Stimulated activated CD4-positive, alpha-beta T cell treated with anti-CD3 and anti-CD28 coated beads, Interleukin-4, amount 100 ng/mL, for 4 hours (primary cell): Measurements from ENCODE around the gene MYDGF.

ENCODE experiments used
- DNase-seq, 2 experiments: peaks; one replicate each; pipeline ENCODE4 v3.0.0-alpha.2; 2020

The MYDGF gene

DNA sequence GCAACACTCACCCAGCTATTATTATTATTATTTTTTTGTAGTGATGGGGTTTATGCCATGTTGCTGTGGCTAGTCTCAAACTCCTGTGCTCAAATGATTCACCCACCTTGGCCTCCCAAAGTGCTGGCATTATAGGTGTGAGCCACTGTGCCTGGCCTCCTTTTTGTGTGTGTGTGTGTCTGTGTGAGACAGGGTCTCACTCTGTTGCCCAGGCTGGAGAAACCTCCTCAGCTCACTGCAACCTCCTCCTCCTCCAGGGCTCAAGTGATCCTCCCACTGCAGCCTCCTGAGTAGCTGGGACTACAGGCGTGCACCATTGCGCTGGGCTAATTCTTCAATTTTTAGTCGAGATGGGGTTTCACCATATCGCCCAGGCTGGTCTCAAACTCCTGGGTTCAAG lies 3.6 kb upstream of the MYDGF start:
- DNase-seq, result no peak

DNA sequence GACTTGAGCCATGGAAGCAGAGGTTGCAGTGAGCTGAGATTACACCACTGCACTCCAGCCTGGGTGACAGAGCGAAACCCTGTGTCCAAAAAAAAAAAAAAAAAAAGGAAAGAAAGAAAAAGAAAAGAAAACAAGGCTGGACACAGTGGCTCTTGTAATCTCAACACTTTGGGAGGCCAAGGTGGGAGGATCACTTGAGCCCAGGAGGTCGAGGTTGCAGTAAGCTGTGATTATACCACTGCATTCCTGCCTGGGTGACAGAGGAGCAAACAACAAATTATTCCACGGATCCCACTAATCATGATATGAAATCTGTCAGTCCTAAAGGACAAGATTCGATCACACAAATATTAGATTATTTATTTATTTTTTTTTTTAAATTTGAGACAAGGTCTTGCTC lies 3.1 kb upstream of the MYDGF start:
- DNase-seq, result no peak

DNA sequence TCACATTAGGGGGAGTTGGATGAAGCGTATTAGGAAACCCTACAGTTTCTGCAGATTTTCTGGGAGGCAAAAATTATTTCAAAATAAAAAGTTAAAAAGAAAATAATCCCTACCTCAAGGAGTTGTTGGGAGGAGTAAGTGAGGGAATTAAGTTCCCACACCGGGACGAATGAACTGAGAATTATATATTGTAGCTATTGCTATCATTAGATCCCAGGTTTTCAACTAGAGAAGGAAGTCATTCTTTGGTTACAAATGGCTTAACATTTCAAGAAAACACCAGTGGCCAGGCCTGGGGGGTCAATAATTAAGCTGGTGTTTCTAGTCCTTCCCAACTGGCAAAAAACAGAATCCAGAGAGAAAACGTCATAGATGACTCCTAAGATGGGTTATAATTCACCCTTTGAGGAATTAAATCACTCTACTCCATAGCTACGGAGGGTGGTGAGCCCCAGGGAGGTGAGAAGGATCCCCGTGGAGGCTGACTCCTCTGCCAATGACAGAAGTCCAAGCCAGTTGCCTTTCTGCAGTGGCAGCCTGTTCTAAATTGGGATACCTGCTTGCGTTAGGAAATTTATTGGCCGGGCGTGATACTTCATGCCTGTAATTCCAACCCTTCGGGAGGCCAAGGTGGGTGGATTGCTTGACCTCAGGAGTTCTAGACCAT lies 1.2 kb upstream of the MYDGF start:
- no peak for DNase-seq

DNA sequence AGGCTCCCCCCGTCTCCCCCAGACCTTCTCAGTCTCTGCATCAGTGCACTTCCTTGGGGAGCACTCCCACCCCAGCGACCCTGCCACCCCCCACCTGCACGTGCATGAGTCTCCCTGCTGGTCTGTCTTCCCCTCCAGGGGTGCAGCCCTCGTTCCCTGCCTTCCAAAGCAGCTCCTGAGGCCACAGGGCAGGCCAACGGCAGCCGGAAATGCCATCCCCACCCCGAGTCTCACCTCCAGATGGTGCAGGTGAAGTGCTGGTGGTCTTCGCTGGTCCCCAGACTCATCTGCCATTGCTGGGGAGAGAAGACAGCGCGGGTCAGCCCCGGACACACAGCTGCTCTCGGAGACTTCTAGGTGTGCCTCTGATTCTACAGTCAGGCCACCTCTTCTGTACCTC lies 5.5 kb downstream of the MYDGF start:
- no peak for DNase-seq

DNA sequence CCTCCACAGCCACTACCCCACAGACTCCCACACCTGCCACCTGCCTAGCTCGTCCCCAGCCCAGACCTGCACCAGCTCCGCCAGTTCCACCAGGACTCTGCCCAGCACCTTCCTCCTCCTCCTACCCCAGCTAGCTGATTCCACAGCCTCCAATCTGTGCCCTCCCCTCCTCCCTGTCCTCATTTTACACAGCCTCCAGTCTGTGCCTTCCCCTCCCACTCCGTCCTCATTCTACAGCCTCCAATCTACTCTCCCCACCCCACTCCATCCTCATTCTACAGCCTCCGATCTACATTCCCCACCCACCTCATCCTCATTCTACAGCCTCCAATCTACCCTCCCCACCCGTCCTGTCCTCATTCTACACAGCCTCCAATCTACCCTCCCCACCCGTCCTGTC lies 7.3 kb downstream of the MYDGF start:
- DNase-seq, result no peak

DNA sequence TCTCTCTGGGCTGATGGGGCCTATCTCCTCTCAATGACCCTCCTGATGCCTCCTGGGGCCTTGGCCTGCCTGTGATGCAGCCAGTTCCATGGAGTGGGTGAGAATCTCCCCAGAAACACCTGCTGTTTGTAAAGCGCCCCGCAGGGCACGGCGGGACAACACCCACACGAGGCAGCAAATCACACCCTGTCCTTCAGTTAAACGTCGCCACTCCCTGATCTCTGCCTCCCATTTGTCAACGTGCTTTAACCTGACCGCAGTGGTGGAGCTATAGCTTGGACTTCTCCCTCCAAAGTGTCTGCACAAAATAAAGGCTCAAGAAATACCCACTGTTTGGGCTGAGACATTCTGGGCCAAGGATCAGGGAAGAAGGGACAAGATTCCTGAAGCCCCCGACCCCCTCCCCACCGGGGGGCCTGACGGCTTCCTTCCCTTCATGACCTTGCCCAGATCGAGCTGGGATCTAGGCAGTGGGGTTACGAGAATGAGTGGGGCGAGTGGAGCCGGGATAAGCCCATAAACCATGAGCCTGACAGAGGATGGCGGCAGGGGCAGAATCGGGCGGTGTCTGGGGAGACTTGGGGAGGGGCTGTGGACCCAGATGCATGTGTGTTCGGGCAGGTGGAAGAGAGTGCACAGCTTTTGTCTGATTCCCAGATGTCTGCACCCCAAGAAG lies 8.0 kb downstream of the MYDGF start:
- DNase-seq, result no peak

DNA sequence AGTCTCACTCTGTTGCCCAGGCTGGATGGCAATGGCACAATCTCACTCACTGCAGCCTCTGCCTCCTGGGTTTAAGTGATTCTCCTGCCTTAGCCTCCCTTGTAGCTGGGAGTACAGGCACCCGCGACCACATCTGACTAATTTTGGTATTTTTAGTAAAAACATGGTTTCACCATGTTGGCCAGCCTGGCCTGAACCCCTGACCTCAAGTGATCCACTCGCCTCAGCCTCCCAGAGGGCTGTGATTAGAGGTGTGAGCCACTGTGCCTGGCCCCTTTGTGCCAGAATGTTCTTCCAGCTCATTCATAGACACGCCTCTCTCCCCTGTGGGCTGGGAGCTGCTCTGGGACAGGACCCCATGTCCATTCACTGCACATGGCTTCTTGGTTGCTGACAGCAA lies 9.1 kb downstream of the MYDGF start:
- no peak for DNase-seq

DNA sequence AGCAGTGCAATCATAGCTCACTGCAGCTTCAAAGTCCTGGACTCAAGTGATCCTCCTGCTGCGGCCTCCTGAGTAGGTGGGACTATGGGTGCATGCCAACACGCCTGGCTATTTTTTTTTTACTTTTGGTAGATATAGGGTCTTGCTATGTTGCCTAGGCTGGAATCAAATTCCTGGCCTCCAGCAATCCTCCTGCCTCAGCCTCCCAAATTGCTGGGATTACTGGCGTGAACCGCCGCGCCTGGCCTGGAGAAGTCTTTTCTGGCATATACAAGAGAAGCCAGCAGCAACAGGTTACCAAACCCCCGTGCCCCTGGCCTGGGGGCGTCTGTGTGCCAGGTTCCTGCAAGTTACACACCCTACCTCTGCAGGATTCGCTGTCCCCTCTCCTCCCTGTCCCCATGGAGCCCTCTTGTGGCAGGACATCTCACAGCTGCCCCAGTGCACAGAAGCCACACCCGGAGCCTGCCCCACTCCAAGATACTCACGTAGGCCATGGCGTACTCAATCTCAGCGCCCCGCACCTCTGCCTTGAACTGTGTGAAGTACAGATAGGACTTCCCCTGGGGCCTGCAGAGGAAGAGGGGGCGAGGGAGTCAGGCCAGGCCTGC lies 9.9 kb downstream of the MYDGF start:
- DNase-seq, result no peak

DNA sequence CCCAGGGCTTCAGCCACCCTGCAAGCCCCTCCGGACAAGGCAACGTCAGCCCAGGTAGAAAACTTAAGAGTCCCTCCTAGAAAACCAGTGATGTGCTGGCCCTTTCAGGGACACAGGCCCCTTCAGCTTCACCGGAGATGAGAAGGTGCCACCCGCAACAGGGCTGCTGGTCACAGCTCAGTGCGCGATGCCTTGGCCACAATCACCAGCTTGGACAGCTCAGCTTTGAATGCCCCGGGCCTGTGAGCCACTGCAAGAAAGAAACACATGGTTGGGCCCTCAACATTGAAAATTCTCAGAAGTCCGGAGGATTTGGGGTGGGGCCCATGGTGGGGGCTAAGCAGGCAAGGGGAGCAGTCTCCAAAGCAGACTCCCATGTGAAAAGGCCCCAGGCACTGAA lies 12.3 kb downstream of the MYDGF start:
- no peak for DNase-seq

DNA sequence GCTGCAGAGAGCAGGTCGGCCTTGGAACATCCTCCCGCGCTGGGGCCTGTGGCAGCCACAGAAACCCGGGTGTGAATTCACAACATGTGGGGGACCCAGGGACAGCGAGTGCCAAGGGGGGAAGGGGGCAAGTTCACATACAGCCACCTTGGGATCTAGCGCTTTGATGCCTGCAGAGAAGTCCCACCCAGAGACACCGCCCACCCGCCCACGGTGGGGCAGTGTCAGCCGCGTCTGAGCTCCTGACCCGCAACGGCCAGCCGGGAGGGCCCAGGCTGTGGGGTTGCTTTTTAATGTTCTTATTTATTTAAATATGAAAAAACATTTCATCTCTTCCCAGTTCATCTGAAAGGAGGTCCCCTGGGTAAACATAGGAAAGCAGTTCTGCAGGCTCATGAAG lies 12.9 kb downstream of the MYDGF start:
- no peak for DNase-seq

DNA sequence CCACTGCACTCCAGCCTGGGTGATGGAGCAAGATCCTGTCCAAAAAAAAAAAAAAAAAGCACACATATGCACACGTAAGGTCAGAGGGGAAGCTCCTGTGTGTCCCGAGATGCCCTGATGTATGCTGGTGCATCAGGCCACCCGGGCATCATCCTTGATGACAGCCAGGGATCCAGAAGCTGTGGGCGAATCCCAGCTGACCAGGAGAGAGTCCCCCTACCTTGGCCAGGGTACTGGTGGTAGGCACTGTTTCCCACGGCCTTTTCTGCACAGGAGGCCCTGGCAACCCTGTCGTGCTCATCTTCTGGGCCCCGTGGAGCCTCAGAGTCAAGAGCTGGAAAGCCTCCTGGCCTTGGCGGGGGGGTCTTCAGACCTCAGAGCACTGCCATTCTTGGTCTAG lies 14.0 kb downstream of the MYDGF start:
- DNase-seq, result no peak

DNA sequence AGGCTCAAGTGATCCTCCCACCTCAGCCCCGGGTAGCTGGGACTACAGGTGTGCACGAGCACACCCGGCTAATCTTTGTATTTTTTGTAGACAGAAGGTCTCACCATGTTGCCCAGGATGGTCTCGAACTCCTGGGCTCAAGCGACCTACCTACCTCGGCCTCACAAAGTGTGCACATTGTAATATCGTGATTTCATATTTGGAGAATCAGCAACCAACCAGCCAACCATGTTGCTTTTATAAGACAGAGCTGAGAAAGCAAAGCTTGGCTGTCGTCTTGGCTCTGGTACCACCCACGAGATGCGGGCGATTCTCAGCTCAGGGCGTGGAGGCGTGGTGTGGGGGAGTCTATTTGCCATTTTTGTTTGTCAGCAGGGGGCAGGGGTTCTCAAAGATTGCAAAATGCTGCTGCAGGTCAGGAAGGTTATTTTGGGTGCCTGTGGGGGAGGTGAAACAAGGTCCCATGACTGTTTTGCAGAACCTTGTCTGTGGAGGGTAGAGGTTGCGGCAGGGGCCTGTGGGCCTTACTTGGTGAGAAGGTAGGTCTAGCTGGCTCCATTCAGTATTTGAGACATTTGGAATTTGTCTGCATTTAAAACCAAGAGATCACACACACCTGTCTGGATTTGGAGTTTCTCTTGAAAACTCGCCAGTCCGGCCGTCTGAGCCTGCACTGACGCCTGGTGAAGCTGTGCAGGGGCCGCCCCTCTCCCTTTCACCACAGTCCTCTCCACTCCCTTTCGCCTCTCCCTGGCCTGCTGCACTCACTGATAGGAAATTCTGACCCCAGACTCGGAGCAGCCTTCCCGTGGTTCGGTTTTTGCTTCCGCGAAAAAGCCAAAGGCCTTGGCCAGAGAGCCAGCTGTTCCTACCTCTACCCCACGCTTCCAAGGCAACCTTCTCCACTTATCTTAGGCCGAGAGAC lies 15.4 kb downstream of the MYDGF start:
- no peak for DNase-seq

DNA sequence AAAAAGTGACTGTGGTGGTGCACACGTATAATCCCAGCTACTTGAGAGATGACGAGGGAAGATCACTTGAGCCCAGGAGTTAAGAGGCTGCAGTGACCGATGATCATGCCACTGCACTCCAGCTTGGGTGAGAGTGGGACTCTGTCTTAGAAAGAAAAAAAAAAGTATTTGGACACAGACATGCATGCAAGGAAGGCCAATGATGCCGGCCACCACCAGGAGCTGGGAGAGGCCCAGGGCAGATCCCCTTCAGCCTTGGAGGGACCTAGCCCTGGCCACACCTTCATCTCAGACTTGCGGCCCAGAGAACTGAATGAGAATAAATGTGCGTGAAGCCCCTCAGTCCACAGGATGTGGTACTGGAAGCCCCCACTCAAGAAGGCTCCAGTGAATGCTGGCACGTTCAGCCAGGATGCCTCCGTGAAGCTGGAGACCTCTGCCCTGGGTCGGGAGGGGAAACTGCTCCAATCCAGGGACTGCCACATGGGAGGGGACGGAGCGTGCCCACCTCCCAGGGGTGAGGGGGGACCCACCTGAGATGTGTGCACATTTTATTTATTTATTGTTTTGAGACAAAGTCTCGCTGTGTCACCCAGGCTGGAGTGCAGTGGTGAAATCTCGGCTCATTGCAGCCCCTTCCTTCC lies 16.2 kb downstream of the MYDGF start:
- no peak for DNase-seq

DNA sequence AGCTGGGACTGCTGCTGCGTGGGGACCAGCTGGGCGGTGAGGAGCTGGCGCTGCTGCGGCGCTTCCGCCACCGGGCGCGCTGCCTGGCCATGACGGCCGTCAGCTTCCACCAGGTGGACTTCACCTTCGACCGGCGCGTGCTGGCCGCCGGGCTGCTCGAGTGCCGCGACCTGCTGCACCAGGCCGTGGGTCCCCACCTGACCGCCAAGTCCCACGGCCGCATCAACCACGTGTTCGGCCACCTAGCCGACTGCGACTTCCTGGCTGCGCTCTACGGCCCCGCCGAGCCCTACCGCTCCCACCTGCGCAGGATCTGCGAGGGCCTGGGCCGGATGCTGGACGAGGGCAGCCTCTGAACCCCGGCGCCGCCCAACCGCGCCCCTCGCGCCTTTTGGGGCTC lies 18.1 kb downstream of the MYDGF start:
- no peak for DNase-seq

DNA sequence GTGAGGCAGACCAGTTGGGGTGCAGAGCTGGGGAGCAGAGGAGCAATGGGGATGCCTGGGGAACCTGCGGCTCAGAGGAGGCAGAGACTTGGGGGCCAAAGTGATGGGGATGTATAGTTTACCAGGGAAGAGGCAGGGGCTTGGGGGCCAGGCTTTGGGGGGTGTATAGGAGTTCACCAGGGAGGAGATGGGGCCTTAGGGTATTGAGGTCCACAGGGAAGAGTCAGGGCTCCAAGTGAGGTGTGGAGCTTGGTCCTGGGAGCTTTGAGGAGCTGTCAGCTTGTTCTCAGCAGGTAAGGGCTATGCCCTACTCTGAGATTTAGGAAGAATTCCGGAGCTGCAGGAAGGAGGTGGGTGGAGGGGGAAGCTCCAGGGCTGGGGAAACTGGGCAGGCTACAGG lies 20.0 kb downstream of the MYDGF start:
- DNase-seq, result no peak

DNA sequence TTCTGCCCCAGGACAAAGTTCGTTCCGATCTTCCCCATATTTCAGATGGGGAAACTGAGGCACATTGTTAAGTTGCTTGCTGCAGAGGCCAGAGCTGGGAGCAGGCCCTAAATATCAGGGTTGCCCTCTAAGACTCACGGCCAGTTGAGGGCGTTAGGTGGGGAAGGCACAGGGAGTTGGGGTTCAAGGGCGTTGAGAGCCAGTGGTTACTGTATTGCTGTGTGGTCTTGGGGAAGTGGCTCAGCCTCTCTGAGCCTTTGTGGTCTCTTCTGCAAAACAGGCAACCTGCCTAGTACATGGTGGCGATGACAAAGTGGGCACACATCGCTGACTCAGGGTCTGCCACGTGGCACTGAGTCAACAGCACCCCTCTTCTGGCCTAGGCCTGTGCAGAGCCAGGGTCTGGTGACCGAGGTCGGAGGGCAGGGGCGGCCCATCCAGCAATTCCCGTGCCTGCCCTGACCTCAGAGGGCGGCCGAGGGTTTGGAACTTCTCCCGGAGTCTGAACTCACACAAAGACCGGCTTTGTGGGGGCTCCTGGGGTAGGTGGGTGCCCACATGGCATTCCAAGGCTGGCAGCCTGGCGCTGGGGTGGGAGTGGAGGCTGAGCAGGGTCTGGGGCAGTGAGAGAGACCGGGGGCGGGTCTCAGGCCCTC lies 20.6 kb downstream of the MYDGF start:
- no peak for DNase-seq

DNA sequence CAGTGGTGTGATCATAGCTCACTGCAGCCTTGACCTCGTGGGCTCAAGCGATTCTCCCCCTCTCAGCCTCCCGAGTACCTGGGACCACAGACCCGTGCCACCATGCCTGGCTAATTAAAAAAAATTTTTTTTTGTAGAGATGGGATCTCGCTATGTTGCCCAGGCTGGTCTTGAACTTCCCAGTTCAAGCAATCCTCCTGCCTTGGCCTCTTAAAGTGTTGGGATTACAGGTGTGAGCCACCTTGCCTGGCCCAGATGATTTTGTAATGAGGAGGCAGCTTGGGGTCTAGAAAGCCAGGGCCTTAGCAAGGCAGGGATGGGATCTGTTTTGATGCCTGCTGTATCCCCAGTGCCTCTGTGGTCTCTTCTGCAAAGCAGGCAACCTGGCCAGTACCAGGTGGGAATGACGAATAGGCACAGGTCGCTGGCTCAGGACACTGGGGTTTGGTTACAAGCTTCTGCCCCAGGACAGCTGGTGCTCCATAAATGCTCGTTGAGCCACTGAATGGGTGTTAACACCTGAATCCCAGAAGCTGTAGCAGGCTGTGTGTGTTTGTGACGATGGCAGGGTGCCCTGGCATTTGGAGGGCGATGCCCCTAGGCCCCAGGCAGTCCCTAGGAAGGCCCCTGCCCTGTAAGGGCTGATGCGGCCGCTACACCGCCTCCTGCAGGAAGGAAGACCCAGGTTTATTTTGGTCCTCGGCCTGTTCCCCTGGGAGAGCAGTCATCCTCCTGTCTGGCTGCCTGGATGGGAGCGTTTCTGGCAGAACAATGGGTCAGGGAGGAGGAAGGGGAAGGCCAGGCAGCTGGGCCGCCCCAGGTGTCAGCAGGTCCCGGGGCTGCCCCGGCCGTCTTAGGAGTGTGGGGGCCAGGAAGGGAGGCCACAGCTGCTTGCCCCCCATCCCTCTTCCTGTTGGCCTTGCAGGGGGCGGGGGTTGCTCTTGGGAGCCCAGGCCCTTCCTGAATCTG lies 22.2 kb downstream of the MYDGF start:
- no peak for DNase-seq

DNA sequence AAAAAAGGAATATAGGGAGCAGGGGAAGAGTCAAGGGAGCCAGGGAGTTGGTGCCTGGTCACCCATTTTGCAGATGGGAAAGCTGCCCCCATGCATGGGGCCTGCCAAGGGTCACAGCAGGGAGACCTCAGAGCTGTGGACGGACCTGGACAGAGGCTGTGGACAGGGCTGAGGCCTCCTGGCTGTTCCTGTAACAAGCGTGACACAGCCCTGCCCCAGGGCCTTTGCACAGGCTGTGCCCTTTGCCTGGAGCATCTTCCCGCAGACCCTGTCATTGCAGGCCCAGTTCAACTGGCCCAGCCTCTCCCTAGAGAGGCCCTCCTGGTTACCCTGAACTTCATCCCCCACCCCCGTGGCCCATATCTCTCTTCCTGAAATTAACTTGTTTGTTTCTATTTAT lies 24.4 kb downstream of the MYDGF start:
- DNase-seq, result no peak

DNA sequence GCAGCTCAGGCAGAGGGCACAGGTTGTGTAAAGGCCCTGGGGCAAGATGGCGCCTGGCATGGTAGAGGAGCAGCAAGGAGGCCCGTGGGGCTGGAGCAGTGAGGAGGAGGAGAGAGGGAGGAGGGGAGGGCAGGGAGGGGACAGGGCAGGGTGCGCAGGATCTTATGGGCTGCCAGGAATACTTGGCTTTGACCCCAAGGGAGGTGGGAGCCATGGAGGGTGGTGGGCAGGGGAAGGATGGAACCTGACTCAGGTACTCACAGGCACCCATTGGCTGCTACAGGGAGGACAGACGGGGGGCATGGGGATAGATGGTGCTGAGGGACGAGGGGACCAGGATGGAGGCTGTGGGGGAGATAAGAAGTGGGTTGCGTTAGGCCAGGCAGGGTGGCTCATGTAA lies 27.5 kb downstream of the MYDGF start:
- DNase-seq, result no peak

DNA sequence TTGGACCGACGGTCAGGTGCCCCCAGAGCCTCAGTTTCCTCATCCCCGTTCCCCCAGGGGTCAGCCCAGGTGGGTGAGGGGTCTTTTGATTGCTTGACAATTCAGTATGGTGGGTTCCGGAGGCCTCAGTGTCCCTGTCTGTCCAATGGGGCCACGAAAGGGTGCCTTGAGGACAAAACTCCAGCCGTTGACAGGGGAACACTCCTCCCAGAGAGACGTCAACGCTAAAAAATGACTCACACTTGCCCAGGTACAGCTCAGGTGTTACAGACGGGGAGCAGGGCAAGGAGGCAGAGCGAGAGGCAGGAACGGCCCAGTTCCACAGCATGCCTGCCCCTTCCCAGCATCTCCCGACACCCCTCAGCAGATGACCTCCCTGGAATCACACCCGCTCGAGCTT lies 29.0 kb downstream of the MYDGF start:
- no peak for DNase-seq
